ENCODE data around the gene RPS6KA5.

RPS6KA5 gene

GRCh38 chr14:90819734-90820393 lies 240.6 kb downstream of the RPS6KA5 start:
- Mint-ChIP-seq H3K27ac (no peak overlapping the region), H3K4me1 (peaks cover 15% of the 10 kb centered on the region), H3K36me3 (no peaks in the 10 kb centered on the region), H3K27me3 (no peaks in the 10 kb centered on the region), H3K4me3 (no peak overlapping the region), H3K9me3 (no peaks in the 10 kb centered on the region)

DNA sequence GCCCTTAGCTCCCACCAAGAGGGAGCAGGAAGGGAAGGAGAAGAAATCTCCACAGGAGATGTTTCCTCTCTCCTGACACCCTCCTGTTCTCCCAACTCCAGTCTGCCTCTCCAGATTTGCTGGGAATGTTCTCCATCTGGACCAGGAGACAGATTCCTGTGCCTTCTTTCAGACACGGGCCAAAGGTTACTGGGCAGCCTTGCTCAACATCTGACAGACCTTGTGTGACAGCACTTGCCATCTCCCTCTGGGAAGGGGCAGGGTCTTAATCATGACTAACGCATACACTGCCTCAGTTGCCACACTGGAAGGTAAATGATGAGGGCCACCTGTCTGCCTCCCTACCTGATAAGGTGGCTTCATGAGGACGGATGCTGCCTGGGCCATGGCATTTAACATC lies 241.7 kb downstream of the RPS6KA5 start:
- Mint-ChIP-seq H3K4me1 (peaks cover 15% of the 10 kb centered on the region), H3K27ac (no peak overlapping the region), H3K9me3 (no peaks in the 10 kb centered on the region), H3K4me3 (no peak overlapping the region), H3K27me3 (no peaks in the 10 kb centered on the region), H3K36me3 (no peaks in the 10 kb centered on the region)

DNA sequence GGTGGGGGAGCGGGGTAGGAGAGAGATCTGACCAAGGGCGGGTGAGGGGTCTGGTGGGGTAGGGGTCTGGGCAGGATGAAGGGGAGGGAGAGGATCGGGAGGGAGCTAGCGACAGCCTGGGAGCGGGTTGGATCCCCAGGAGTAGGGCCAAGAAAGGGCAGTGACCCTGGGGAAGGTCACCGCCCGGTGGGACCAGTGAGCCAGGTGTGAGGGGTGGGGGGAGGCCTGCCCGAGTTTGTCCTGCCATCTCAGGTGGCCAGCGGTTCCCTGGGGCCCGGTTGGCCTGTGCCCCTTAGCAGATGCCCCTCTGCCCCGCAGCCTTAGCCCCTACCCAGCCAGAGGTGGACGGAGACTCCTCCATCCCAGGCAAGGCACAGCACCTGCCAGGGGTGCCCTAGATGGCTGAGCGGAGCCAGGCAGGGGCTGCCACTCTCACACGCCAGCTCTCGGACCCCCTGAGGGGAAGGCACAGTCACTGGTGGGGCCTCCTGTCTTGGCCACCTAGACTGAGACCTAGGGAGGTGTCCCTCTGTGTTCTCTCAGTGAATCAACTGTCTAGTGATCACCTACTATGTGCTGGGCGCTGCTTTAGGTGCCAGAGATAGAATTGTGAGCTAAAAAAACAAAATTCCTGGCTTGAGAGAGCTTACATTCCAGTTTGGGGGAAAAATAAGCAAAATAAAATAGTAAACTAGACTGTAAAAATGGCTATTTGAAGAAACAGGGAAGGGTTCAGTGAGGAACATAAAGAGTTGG lies 243.6 kb downstream of the RPS6KA5 start:
- H3K4me3 Mint-ChIP-seq, result peak overlapping the region; percentile 49
- H3K9me3 Mint-ChIP-seq, result no peaks in the 10 kb centered on the region
- no peaks in the 10 kb centered on the region for H3K36me3 Mint-ChIP-seq
- H3K27ac Mint-ChIP-seq, result no peak overlapping the region
- peaks cover 15% of the 10 kb centered on the region for H3K4me1 Mint-ChIP-seq
- no peaks in the 10 kb centered on the region for H3K27me3 Mint-ChIP-seq

- H3K4me1 Mint-ChIP-seq, result peaks cover 10% of the 10 kb centered on the region
- H3K36me3 Mint-ChIP-seq, result no peaks in the 10 kb centered on the region
- H3K4me3 Mint-ChIP-seq, result peak within 1 kb of the TSS; percentile 77
- H3K27me3 Mint-ChIP-seq, result no peaks in the 10 kb centered on the region
- H3K27ac Mint-ChIP-seq, result no peak within 1 kb of the TSS
- H3K9me3 Mint-ChIP-seq, result no peaks in the 10 kb centered on the region
These were observed 244.4 kb downstream of the RPS6KA5 start, which contains the start of gene TTC7B for GRCh38 chr14:90815822-90816662. TTC7B (minus strand) TSS chr14:90816430; CDS start chr14:90816295, 135 bp downstream.

DNA sequence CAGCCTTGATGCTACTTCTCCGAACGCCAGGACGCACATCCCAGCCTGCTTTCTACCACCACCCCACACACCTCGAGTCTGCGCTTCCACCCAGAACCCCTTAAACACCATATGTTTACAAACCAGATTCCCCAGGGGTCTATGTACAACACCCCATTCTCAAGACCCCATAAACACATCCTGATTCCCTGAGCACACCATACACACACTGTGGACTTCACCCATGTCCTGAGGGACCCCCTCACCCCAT lies 244.9 kb downstream of the RPS6KA5 start:
- Mint-ChIP-seq H3K9me3 (no peaks in the 10 kb centered on the region), H3K36me3 (no peaks in the 10 kb centered on the region), H3K27me3 (no peaks in the 10 kb centered on the region), H3K27ac (no peak overlapping the region), H3K4me3 (peak overlapping the region; percentile 77), H3K4me1 (peaks cover 4% of the 10 kb centered on the region)

DNA sequence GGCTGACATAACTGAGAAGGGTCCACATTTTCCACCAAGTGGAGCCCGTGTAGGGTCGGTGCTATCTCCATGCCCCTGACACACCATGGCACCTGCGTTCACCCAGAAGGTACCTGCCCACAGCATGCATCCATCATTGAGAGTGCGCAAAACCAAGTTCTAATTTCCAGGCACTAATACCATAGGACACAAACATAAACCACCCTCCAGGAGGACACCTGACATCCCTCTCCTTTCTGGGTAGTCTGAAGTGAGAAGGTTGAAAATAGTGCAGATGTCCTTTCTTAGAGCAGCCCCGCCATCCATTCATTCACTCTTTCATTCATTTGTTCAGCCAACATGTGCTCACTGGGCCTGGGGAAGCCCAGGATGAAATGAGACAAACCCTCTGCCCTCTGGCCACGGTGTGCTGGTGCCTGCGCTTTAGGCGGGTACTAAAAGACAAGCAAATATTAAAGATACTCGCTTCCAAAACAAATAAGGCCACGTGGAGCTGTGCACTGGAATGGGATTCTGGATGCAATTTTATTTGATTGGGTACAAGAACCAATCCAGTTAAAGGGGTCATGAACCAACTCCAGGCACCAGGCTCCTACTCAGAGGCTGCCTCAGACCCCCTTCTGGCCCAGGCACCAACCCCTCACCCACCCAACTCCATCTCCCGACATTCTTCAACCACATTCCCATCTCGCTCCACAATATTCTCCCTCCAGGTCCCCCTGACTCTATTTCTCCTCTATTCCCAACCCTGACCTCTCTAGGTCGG lies 245.5 kb downstream of the RPS6KA5 start:
- Mint-ChIP-seq H3K36me3 (no peaks in the 10 kb centered on the region), H3K27me3 (no peaks in the 10 kb centered on the region), H3K4me3 (peak overlapping the region; percentile 77), H3K27ac (no peak overlapping the region), H3K9me3 (no peaks in the 10 kb centered on the region), H3K4me1 (peaks cover 4% of the 10 kb centered on the region)

DNA sequence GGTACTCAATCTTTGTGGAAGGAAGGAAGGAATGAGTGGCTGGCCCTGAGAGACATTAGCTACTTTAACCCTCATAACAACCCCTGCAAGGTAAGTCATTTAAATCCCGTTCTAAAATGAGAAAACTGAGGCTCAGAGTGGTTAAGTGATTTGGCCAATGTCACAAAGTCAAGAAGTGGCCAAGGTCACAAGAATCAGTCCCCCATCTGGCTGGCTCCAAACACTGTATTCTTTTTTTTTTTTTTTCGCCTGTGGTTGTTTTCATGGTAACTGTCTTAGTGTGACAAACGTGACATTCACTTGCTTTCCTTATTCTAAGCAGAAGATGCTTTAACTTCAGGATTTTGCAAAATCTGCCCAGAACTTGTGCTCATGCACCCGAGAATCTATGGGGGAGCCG lies 247.0 kb downstream of the RPS6KA5 start:
- Mint-ChIP-seq H3K4me1 (peaks cover 4% of the 10 kb centered on the region), H3K27me3 (no peaks in the 10 kb centered on the region), H3K27ac (no peak overlapping the region), H3K9me3 (no peaks in the 10 kb centered on the region), H3K4me3 (no peak overlapping the region), H3K36me3 (no peaks in the 10 kb centered on the region)

- Mint-ChIP-seq H3K4me1 (peaks cover 4% of the 10 kb centered on the region), H3K4me3 (no peak overlapping the region), H3K9me3 (no peaks in the 10 kb centered on the region), H3K27ac (no peak overlapping the region), H3K27me3 (no peaks in the 10 kb centered on the region), H3K36me3 (no peaks in the 10 kb centered on the region)
These were observed 248.3 kb downstream of the RPS6KA5 start for GRCh38 chr14:90812109-90812508.

DNA sequence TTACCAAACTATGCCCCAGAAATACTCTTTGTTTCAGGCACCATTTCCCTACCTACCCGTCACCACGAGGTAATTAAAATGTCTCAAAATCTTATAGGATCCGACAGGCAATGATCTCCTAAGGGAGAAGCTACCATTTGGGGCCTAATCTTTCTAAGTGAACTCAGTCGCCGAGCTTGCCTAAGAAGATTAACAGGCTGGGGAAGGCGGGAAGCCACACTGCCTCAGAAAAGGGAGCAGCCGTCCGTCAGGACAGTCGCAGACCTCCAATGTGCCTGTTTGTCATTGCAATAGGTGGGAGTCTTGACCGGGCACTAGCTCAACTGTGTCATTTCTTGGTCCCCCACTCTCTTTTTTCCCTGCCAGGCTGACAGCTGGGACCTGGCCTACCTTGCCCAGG lies 248.8 kb downstream of the RPS6KA5 start:
- no peak overlapping the region for H3K4me3 Mint-ChIP-seq
- H3K27ac Mint-ChIP-seq, result no peak overlapping the region
- no peaks in the 10 kb centered on the region for H3K27me3 Mint-ChIP-seq
- peaks cover 4% of the 10 kb centered on the region for H3K4me1 Mint-ChIP-seq
- H3K9me3 Mint-ChIP-seq, result no peaks in the 10 kb centered on the region
- H3K36me3 Mint-ChIP-seq, result no peaks in the 10 kb centered on the region

DNA sequence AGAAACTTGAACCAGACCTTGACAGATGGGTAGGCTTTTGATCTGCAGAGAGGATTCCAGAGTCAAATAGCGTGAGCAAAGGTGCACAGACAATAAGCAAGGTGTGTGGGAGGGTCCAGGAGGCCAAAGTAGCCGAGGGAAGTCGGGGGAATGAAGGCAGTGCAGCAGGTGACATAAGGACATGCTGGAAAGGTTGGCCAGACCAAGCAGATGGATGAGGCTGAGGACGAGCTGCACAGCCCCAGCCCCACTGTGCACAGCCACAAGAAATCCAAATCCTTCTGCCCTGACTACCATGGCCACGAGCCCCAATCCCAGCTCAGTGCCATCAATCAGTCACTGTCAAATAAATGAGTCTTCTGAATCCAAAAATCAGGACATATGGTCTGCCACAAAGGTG lies 249.6 kb downstream of the RPS6KA5 start:
- Mint-ChIP-seq H3K4me3 (no peak overlapping the region), H3K27ac (no peak overlapping the region), H3K4me1 (peaks cover 4% of the 10 kb centered on the region), H3K9me3 (no peaks in the 10 kb centered on the region), H3K36me3 (no peaks in the 10 kb centered on the region), H3K27me3 (no peaks in the 10 kb centered on the region)

GRCh38 chr14:90809530-90810312 lies 250.7 kb downstream of the RPS6KA5 start:
- H3K4me1 Mint-ChIP-seq, result no peaks in the 10 kb centered on the region
- H3K4me3 Mint-ChIP-seq, result no peak overlapping the region
- no peaks in the 10 kb centered on the region for H3K27me3 Mint-ChIP-seq
- no peaks in the 10 kb centered on the region for H3K9me3 Mint-ChIP-seq
- no peak overlapping the region for H3K27ac Mint-ChIP-seq
- H3K36me3 Mint-ChIP-seq, result no peaks in the 10 kb centered on the region

DNA sequence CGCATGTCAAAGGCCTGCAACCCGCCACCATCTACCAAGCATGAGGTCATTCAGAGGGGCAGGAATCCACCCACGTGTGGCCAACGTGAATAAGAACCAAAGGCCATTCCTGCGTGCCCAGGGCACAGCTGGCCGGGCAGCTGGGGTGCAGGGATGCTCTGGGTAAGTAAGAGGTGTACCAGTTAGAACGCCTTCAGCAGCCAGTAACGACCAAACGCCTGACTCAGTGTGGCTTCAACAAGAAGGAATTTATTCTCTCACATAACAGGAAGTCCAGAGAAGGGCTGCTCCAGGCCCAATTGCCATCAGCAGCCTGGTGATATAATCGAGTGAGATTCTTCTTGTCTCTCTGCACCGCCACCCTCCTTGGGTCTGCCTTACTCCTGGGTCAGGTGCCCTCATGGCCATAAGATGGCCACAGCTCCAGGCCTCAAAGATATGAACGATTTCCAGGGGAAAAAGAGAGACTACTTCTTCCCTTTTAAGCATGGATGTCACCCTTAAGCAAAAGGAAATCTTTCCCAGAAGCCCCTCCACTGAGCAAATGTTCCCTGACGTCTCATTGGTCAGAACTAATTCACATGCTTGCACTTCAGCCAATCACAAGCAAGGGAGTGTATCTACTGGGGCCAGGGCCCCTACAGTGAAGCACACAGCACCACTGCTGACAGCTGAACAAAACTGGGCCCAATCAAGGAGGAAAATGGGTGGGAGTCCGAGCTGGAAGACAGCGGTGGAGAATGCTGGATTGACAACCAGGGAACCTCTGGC lies 251.5 kb downstream of the RPS6KA5 start:
- H3K36me3 Mint-ChIP-seq, result no peaks in the 10 kb centered on the region
- no peak overlapping the region for H3K4me3 Mint-ChIP-seq
- H3K4me1 Mint-ChIP-seq, result no peaks in the 10 kb centered on the region
- no peaks in the 10 kb centered on the region for H3K9me3 Mint-ChIP-seq
- no peaks in the 10 kb centered on the region for H3K27me3 Mint-ChIP-seq
- no peak overlapping the region for H3K27ac Mint-ChIP-seq

- Mint-ChIP-seq H3K36me3 (no peaks in the 10 kb centered on the region), H3K27ac (no peak overlapping the region), H3K4me1 (no peaks in the 10 kb centered on the region), H3K4me3 (no peak overlapping the region), H3K9me3 (no peaks in the 10 kb centered on the region), H3K27me3 (no peaks in the 10 kb centered on the region)
These were observed 253.4 kb downstream of the RPS6KA5 start for GRCh38 chr14:90807060-90807459.

Measured in activated naive CD4-positive, alpha-beta T cell treated with anti-CD3 and anti-CD28 coated beads, Interleukin-2, amount 50 U/mL, for 24 hours (primary cell).